Measurements from ENCODE around the gene SLC26A1. TPM values are rescaled to one million over a fixed set of nuclear protein-coding genes. Genes with fewer than 3 reads are reported as not detected.

Gene SLC26A1
- total RNA-seq, 4 donors from 2014 or later = not detected

DNA sequence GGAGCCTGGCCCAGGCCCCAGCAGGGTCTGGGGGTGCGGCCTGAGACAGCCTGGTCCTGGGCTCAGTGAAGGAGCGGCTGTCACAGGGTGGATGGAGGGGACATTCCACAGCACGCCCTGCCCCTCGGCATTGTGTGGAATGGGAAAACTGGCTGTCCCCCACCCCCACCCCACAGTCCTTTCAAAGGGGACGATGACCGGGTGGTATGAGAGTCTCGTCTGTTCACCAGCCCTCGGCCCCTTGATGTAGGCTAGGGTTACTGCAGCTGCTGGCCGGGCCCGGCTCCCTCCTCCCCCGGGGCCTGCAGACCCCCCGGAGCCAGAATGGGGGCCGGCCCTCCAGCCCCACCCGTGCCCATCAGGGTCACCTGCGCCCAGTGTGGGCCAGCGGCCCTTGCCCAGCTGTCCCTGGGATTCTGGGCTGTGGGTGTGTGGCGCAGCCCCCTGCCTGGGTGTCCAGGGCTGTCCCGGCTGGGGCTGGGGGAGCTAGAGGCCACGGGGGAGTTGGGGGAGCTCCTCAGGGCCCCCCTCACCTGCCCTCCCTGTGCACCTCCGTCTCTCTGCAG lies 30.0 kb upstream of the SLC26A1 start:
- TF ChIP-seq, protein P1, sequence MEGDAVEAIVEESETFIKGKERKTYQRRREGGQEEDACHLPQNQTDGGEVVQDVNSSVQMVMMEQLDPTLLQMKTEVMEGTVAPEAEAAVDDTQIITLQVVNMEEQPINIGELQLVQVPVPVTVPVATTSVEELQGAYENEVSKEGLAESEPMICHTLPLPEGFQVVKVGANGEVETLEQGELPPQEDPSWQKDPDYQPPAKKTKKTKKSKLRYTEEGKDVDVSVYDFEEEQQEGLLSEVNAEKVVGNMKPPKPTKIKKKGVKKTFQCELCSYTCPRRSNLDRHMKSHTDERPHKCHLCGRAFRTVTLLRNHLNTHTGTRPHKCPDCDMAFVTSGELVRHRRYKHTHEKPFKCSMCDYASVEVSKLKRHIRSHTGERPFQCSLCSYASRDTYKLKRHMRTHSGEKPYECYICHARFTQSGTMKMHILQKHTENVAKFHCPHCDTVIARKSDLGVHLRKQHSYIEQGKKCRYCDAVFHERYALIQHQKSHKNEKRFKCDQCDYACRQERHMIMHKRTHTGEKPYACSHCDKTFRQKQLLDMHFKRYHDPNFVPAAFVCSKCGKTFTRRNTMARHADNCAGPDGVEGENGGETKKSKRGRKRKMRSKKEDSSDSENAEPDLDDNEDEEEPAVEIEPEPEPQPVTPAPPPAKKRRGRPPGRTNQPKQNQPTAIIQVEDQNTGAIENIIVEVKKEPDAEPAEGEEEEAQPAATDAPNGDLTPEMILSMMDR (IDR thresholded peaks at IDR 0.05) = no peak
- TF ChIP-seq POLR2A (IDR thresholded peaks at IDR 0.05) = no peak
- no CpG with 5 or more reads among the region's 20 CpGs for WGBS, 2 donors
- H3K27ac ChIP-seq = no peak overlapping the region
- no peak overlapping the region for H3K4me3 ChIP-seq
- DNase-seq = no peak
- peaks cover 0 to 19% (median 0%) of the 10 kb centered on the region in 3 donors for H3K36me3 ChIP-seq
- peaks cover 0 to 7% (median 0%) of the 10 kb centered on the region in 4 donors for H3K27me3 ChIP-seq
- intact Hi-C loops (cut with DNase I) = no loop called here
- H3K9me3 ChIP-seq = no peaks in the 10 kb centered on the region
- H3K4me1 ChIP-seq = peaks cover 0 to 7% (median 0%) of the 10 kb centered on the region in 3 donors

DNA sequence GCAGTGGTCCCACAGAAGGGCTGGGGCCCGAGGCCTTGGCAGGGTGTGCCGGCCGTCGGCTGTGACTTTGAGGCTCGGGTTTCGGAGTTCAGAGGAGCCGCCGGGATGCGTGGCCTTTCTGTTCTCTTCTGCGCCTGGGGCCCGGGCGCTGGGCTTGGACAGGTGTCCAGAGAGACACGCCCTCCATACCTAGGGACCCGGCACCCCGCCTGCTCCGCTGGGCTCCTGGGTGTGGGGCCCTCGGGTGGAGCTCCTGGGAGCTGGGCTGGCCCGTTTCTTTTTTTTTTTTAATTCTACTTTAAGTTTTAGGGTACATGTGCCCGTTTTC lies 29.5 kb upstream of the SLC26A1 start:
- peaks cover 0 to 19% (median 0%) of the 10 kb centered on the region in 3 donors for H3K36me3 ChIP-seq
- peaks cover 0 to 2% (median 0%) of the 10 kb centered on the region in 4 donors for H3K27me3 ChIP-seq
- H3K9me3 ChIP-seq = no peaks in the 10 kb centered on the region
- 79% methylated on average over 9 of the region's 19 CpGs; no CpG with 5 or more reads in 1 of the 2 donors for WGBS, 2 donors
- no peak overlapping the region for H3K27ac ChIP-seq
- TF ChIP-seq POLR2A (IDR thresholded peaks at IDR 0.05) = no peak
- TF ChIP-seq, protein P1 (IDR thresholded peaks at IDR 0.05) = no peak
- no peak for DNase-seq
- H3K4me3 ChIP-seq = no peak overlapping the region
- peaks cover 0 to 7% (median 0%) of the 10 kb centered on the region in 3 donors for H3K4me1 ChIP-seq
- intact Hi-C loops (cut with DNase I) = no loop called here

DNA sequence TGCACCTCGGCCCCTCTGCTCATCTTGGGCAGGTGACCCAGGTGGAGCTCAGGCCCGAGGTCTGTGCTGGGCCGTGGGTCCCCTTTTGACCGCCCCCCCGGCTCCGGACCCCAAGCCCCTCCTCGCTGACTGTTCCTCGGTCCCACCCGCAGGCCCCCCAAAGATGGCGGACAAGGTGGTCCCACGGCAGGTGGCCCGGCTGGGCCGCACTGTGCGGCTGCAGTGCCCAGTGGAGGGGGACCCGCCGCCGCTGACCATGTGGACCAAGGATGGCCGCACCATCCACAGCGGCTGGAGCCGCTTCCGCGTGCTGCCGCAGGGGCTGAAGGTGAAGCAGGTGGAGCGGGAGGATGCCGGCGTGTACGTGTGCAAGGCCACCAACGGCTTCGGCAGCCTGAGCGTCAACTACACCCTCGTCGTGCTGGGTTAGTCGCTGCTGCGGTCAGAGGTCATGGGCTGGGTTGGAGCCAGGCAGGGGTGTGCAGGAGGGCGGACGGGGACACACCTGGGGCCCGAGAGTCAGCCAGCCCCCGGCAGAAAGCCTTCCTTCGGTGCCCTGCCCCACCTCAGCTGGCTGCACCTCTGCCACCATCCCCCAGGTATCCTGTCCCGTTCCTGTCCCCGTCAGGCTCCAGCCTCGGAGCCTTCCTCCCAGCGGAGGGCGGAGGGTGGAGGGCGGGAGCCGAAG lies 29.0 kb upstream of the SLC26A1 start:
- H3K27ac ChIP-seq = no peak overlapping the region
- no peak for TF ChIP-seq POLR2A (IDR thresholded peaks at IDR 0.05)
- TF ChIP-seq, protein P1 (IDR thresholded peaks at IDR 0.05) = no peak
- intact Hi-C loops (cut with DNase I) = no loop called here
- WGBS, 2 donors = 80% methylated on average over 1 of the region's 46 CpGs; no CpG with 5 or more reads in 1 of the 2 donors
- H3K4me3 ChIP-seq = no peak overlapping the region
- no peaks in the 10 kb centered on the region for H3K27me3 ChIP-seq
- no peaks in the 10 kb centered on the region for H3K9me3 ChIP-seq
- peaks cover 0 to 7% (median 0%) of the 10 kb centered on the region in 3 donors for H3K4me1 ChIP-seq
- peaks cover 0 to 19% (median 0%) of the 10 kb centered on the region in 3 donors for H3K36me3 ChIP-seq
- no peak for DNase-seq

DNA sequence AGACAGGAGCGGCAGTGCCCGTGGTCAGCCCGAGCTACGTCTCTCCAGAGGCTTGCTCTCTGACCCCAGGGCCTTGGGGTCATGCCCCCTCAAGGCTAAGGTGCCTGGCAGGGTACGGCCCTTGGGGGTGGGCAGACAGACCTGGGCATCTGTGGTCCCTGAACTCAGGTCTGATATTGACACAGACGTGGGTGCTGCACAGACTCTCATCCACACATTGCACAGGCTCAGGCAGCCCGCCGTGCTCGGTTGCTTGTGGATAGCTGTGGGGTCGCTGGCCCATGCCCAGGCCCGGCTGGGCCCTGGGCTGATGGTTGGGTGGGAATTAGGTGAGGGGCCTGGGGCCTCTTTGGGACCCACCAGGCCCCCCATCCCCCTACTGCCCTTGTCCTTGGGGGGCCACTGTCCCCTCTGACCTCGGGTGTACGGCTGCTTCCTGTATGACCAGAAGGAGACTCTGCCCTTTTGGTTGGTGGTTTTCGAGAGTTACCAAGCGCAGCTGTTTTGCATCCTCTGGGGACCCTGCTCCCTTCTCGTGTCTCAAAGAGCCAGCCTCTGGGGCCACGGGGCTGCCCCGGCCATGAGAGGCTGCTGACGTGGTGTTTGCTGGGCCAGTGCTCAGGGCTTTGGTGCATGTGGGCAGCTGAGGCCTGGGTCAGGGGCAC lies 28.3 kb upstream of the SLC26A1 start:
- DNase-seq = no peak
- 100% methylated on average over 4 of the region's 19 CpGs; no CpG with 5 or more reads in 1 of the 2 donors for WGBS, 2 donors
- H3K27me3 ChIP-seq = no peaks in the 10 kb centered on the region
- H3K4me1 ChIP-seq = peaks cover 0 to 7% (median 0%) of the 10 kb centered on the region in 3 donors
- no peak overlapping the region for H3K4me3 ChIP-seq
- peaks cover 0 to 19% (median 0%) of the 10 kb centered on the region in 3 donors for H3K36me3 ChIP-seq
- intact Hi-C loops (cut with DNase I) = no loop called here
- no peaks in the 10 kb centered on the region for H3K9me3 ChIP-seq
- TF ChIP-seq, protein P1 (IDR thresholded peaks at IDR 0.05) = no peak
- no peak for TF ChIP-seq POLR2A (IDR thresholded peaks at IDR 0.05)
- H3K27ac ChIP-seq = no peak overlapping the region
